Adrenal gland (tissue), 12 donors: Measurements from ENCODE around the gene SEPTIN11. TPM values are rescaled to one million over a fixed set of nuclear protein-coding genes. Genes with fewer than 3 reads are reported as not detected.

Experiments
- DNase-seq, 7 donors: peaks; one replicate each; pipeline ENCODE4 v3.0.0-alpha.2; 2019 to 2020
- H3K27ac ChIP-seq, 5 donors: fragments of 200-600 bp; sonication (generic) in 4 of 5; 1 replicate in 3 of 5; 2 replicates in 2 of 5; pipeline versions ENCODE4 v1.5.1 to v1.8.0; 2016 to 2020; ENCODE audit warnings: mild to moderate bottlenecking in 1 of 5
- H3K27me3 ChIP-seq: fragments of 200-600 bp; 2 replicates; pipeline ENCODE4 v1.8.0; 2021
- H3K36me3 ChIP-seq, 2 donors: fragments of 200-600 bp; replicated peaks in 1 of 2; 1 replicate in 1 of 2; 2 replicates in 1 of 2; pipeline versions ENCODE4 v1.5.1 to v1.8.0; 2018 to 2022
- H3K4me1 ChIP-seq, 2 donors: fragments of 200-600 bp; replicated peaks in 1 of 2; 1 replicate in 1 of 2; 2 replicates in 1 of 2; pipeline versions ENCODE4 v1.5.1 to v1.8.0; 2018 to 2021
- H3K4me3 ChIP-seq, 4 donors: fragments of 200-600 bp; sonication (generic) in 3 of 4; one replicate each; pipeline ENCODE4 v1.5.1; 2016 to 2018
- H3K9me3 ChIP-seq, 3 donors: fragments of 200-600 bp; sonication (generic) in 1 of 3; replicated peaks in 1 of 3; 1 replicate in 2 of 3; 2 replicates in 1 of 3; pipeline versions ENCODE4 v1.5.1 to v1.8.0; 2016 to 2021
- POLR2A ChIP-seq, 2 donors: fragments of 450-650 bp; IDR thresholded peaks; one replicate each; pipeline ENCODE4 v1.6.1; 2017; ENCODE audit warnings: antibody characterized with exemption in 2 of 2, mild to moderate bottlenecking in 2 of 2, moderate library complexity in 1 of 2
- WGBS, 4 donors: extraction: QIAGEN DNeasy Blood & Tissue Kit in 2 of 4; methylation state at CpG; one replicate each; pipeline versions ENCODE4 v1.1.5 to v1.1.7; 2013 to 2017; 5-methylcytosine and 5-hydroxymethylcytosine counted together
- intact Hi-C, 2 donors: fragments of 100-400 bp; cut with DNase I; formaldehyde crosslinking; loops; one replicate each; pipeline versions ENCODE4 v1.14.1 to v1.15.0; 2022 to 2023
- polyA plus RNA-seq, 3 donors: library from polyadenylated mRNA; stranded (reverse); fragments of 200-250 nt in 2 of 3; fragments of 350-450 nt in 1 of 3; fragmentation: Illumina TruSeq in 1 of 3; extraction: RNeasy Lipid Tissue Mini Kit (QIAGEN cat#74804) in 1 of 3; gene quantifications; one replicate each; pipeline ENCODE4 v1.2.3, GENCODE V29; 2013 to 2014
- total RNA-seq, 9 donors: library from RNA; depleted of rRNA in 4 of 9; stranded (reverse); fragments of >200 nt in 4 of 9; fragments of 120-200 nt in 1 of 9; fragmentation: NEBNext Ultra II Directional in 1 of 9; extraction: Animal tissue kit (Norgen Biotek cat#: 25700) in 1 of 9; gene quantifications; one replicate each; pipeline versions ENCODE4 v1.1.0 to v1.2.4, GENCODE V29; 2013 to 2023
- TF ChIP-seq, protein P1 (sequence below), 6 experiments: fragments of 450-650 bp in 4 of 6; fragments of 200-600 bp in 2 of 6; sonication (generic) in 1 of 6; IDR thresholded peaks; 1 replicate in 5 of 6; 2 replicates in 1 of 6; pipeline versions ENCODE4 v1.5.1 to v1.8.0; 2016 to 2021; ENCODE audit warnings: antibody characterized with exemption in 6 of 6, mild to moderate bottlenecking in 2 of 6, moderate library complexity in 1 of 6
- donor health status: healthy with polysubstance abuse.
- donor health status: Bipolar disorder and iron deficiency.
- donor health status: DM: yes; HTN: yes; CAD: no.
- donor health status: DM: no; HTN: no; CAD: no.
- donor health status: DM: no; HTN: no; CAD: no.
- donor health status: DM: yes; HTN: yes; CAD: no.

Gene SEPTIN11
- total and polyA plus RNA-seq, 12 donors: 12.5 to 49.1 (median 31.5) TPM

DNA sequence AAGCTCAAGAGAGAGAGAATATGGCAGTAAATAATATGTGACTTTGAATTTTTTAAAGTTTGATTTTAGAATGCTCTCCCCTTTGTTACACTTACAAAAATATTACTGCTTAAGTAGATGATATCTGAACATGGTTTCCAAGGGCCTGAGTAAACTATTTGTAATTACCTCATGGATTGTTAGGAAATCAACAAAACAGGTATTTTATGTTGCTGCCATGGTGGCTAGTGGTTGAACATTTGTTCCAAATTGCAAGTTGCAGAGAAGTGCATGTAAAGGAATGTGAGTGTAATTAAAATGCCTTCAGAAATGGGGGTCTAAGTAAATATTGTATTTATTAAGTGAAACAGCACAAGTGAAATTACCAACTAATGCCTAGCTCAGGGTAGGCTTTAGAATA, 27.6 kb downstream of the SEPTIN11 start:
- H3K4me1 ChIP-seq: peaks cover 2 to 17% of the 10 kb centered on the region in 2 donors
- intact Hi-C loops: no loop called here
- H3K36me3 ChIP-seq: no peaks in the 10 kb centered on the region
- no peaks in the 10 kb centered on the region for H3K27me3 ChIP-seq
- H3K27ac ChIP-seq: no peak overlapping the region
- no peak overlapping the region for H3K4me3 ChIP-seq
- TF ChIP-seq, protein P1, sequence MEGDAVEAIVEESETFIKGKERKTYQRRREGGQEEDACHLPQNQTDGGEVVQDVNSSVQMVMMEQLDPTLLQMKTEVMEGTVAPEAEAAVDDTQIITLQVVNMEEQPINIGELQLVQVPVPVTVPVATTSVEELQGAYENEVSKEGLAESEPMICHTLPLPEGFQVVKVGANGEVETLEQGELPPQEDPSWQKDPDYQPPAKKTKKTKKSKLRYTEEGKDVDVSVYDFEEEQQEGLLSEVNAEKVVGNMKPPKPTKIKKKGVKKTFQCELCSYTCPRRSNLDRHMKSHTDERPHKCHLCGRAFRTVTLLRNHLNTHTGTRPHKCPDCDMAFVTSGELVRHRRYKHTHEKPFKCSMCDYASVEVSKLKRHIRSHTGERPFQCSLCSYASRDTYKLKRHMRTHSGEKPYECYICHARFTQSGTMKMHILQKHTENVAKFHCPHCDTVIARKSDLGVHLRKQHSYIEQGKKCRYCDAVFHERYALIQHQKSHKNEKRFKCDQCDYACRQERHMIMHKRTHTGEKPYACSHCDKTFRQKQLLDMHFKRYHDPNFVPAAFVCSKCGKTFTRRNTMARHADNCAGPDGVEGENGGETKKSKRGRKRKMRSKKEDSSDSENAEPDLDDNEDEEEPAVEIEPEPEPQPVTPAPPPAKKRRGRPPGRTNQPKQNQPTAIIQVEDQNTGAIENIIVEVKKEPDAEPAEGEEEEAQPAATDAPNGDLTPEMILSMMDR (IDR thresholded peaks at IDR 0.05): no peak
- no peak for TF ChIP-seq POLR2A (IDR thresholded peaks at IDR 0.05)
- no peak for DNase-seq
- H3K9me3 ChIP-seq: no peaks in the 10 kb centered on the region

DNA sequence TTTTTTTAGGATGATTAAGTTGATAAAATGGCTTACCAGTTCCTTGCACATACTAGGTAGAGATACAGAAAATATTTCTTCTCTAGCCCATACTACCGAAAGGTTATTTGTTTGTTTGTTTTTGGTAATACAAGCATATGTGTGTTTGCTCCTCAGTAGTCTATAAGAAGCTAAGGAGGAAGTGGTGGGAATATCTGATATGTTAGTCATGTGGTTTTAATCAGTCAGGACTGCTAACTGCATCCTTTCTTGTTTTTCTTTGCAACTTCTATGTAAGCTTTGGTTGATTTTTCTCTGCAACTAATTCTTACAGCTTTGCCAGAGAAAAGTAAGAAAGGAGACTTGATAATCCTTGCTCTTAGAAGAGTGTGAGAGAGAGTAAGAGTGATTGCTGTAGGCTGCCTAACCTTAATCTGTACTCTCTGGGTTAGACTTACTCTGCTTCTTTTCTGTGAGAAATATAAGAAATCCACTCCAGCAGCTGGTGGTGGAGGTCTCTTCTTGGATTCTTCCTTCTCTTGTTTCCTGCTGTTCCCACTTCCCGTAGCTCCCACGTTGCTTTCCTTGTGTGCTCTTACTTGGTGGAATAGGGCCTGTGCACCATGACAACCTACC, 28.3 kb downstream of the SEPTIN11 start:
- Histone ChIP-seq H3K4me1 (peaks cover 2 to 23% of the 10 kb centered on the region in 2 donors), H3K27ac (peak overlapping the region in 1 of 5 donors; percentile 3), H3K36me3 (no peaks in the 10 kb centered on the region), H3K9me3 (no peaks in the 10 kb centered on the region), H3K27me3 (no peaks in the 10 kb centered on the region), H3K4me3 (no peak overlapping the region)
- WGBS, 4 donors: 67 to 71% (median 67%) methylated on average over 3 of the region's 3 CpGs
- DNase-seq: no peak
- TF ChIP-seq, protein P1 (IDR thresholded peaks at IDR 0.05): no peak
- TF ChIP-seq POLR2A (IDR thresholded peaks at IDR 0.05): no peak
- intact Hi-C loops: no loop called here

- intact Hi-C loops: no loop called here
- Histone ChIP-seq H3K4me1 (peaks cover 8 to 32% of the 10 kb centered on the region in 2 donors), H3K27ac (no peak overlapping the region), H3K9me3 (no peaks in the 10 kb centered on the region), H3K27me3 (no peaks in the 10 kb centered on the region), H3K4me3 (no peak overlapping the region), H3K36me3 (no peaks in the 10 kb centered on the region)
- 91 to 98% (median 95%) methylated on average over 2 of the region's 2 CpGs for WGBS, 4 donors
- DNase-seq: no peak
- TF ChIP-seq POLR2A (IDR thresholded peaks at IDR 0.05): no peak
- TF ChIP-seq, protein P1 (IDR thresholded peaks at IDR 0.05): no peak
Observed at GRCh38 chr4:76979236-76979635, 29.7 kb downstream of the SEPTIN11 start.

DNA sequence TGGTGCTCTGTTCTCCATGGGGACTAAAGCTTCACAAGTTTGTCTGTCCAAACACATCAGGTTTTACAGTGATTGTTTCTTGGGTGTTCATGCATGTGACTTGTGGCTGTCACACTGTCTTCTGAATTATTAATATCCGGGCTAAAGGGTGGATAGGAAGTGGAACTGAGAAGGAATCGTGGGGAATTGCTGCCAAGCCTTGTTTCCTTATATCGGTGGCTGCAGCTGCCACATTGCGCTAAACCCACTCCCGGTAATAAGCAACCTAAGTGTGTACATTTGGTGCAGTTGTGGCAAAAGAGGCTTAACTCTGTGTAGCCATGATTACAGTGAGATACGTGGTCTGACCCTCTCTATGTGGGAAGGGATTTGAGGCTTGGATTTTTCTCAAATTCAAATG, 30.7 kb downstream of the SEPTIN11 start:
- Histone ChIP-seq H3K27ac (peak overlapping the region in 1 of 5 donors; percentile 44), H3K4me1 (peaks cover 10 to 43% of the 10 kb centered on the region in 2 donors)

More for the DNA sequence above, 30.7 kb downstream of the SEPTIN11 start:
- no peaks in the 10 kb centered on the region for H3K27me3 ChIP-seq
- WGBS, 4 donors: 53 to 77% (median 55%) methylated on average over 6 of the region's 6 CpGs
- peak in 1 of 7 donors; percentile 17 for DNase-seq
- H3K4me3 ChIP-seq: no peak overlapping the region
- H3K9me3 ChIP-seq: no peaks in the 10 kb centered on the region
- intact Hi-C loops: no loop called here
- no peak for TF ChIP-seq POLR2A (IDR thresholded peaks at IDR 0.05)
- TF ChIP-seq, protein P1 (IDR thresholded peaks at IDR 0.05): no peak
- no peaks in the 10 kb centered on the region for H3K36me3 ChIP-seq
